Bronchial epithelial cell (primary cell): ENCODE results near the gene CLTB. TPM values are rescaled to one million over a fixed set of nuclear protein-coding genes. Genes with fewer than 3 reads are reported as not detected.

Experiments used
- DNase-seq: peaks from one replicate; pipeline ENCODE4 v3.0.0-alpha.2; 2010; ENCODE audit warnings: low read depth
- FAIRE-seq: peaks from 2 replicates; lab custom pipeline; 2011; peaks lifted over from hg19 to GRCh38; lab: Jason Lieb, UNC
- H3K27me3 ChIP-seq: 2 replicates; pipeline ENCODE4 v1.5.1; 2011; ENCODE audit warnings: low read length; ENCODE audit not compliant: control insufficient read depth, insufficient read depth
- H3K36me3 ChIP-seq: 2 replicates; pipeline ENCODE4 v1.5.1; 2011; ENCODE audit warnings: low read length; ENCODE audit not compliant: control insufficient read depth, insufficient read depth
- H3K4me3 ChIP-seq: 2 replicates; pipeline ENCODE4 v1.5.1; 2011; ENCODE audit warnings: mild to moderate bottlenecking, low read depth, low read length, control low read depth
- CTCF ChIP-seq: IDR thresholded peaks from 2 replicates; pipeline ENCODE4 v1.5.1; 2011; ENCODE audit warnings: mild to moderate bottlenecking, moderate library complexity, low read length, control low read depth, inconsistent platforms; ENCODE audit not compliant: insufficient read depth, severe bottlenecking
- total RNA-seq: library from RNA; depleted of rRNA; stranded (reverse); fragments of >200 nt; gene quantifications from 2 replicates; pipeline ENCODE4 v1.2.1, GENCODE V29; 2014

Gene CLTB
- total RNA-seq, 1 donor from 2014 or later: 241 TPM

GRCh38 chr5:176405656-176406435 lies 10.5 kb downstream of the CLTB start:
- Histone ChIP-seq H3K36me3 (peaks cover 19% of the 10 kb centered on the region), H3K4me3 (no peak overlapping the region), H3K27me3 (no peaks in the 10 kb centered on the region)
- FAIRE-seq: no peak
- peak; percentile 19 for TF ChIP-seq CTCF
- DNase-seq: no peak

GRCh38 chr5:176401281-176402205 lies 14.8 kb downstream of the CLTB start:
- H3K36me3 ChIP-seq: peaks cover 18% of the 10 kb centered on the region
- DNase-seq (no peak), FAIRE-seq (no peak)
- no peak overlapping the region for H3K4me3 ChIP-seq
- H3K27me3 ChIP-seq: no peaks in the 10 kb centered on the region
- no peak for TF ChIP-seq CTCF

- no peaks in the 10 kb centered on the region for H3K27me3 ChIP-seq
- peaks cover 23% of the 10 kb centered on the region for H3K36me3 ChIP-seq
- no peak overlapping the region for H3K4me3 ChIP-seq
- no peak for TF ChIP-seq CTCF
- peak; percentile 53 for DNase-seq
- no peak for FAIRE-seq
These were observed 15.8 kb downstream of the CLTB start for GRCh38 chr5:176400382-176401156.

- H3K27me3 ChIP-seq: no peaks in the 10 kb centered on the region
- DNase-seq (no peak), FAIRE-seq (no peak)
- H3K4me3 ChIP-seq: no peak overlapping the region
- no peak for TF ChIP-seq CTCF
- H3K36me3 ChIP-seq: peaks cover 29% of the 10 kb centered on the region
These were observed 18.5 kb downstream of the CLTB start for GRCh38 chr5:176397736-176398420.

- Histone ChIP-seq H3K36me3 (peaks cover 36% of the 10 kb centered on the region), H3K27me3 (no peaks in the 10 kb centered on the region), H3K4me3 (no peak overlapping the region)
- no peak for FAIRE-seq
- DNase-seq: no peak
- TF ChIP-seq CTCF: no peak
These were observed 20.0 kb downstream of the CLTB start for GRCh38 chr5:176396330-176396729.
